Right lobe of liver (tissue), 4 donors: Measurements from ENCODE around the gene SF3A2.

Source experiments
- CTCF ChIP-seq, 4 donors: fragments of 200-600 bp in 3 of 4; fragments of 450-650 bp in 1 of 4; IDR thresholded peaks; one replicate each; pipeline versions ENCODE4 v1.5.1 to v1.8.0; 2016 to 2022; ENCODE audit warnings: antibody characterized with exemption in 4 of 4, mild to moderate bottlenecking in 2 of 4
- POLR2A ChIP-seq: fragments of 450-650 bp; IDR thresholded peaks from one replicate; pipeline ENCODE4 v1.6.1; 2017; ENCODE audit warnings: antibody characterized with exemption, mild to moderate bottlenecking
- donor health status: DM: no; HTN: no; CAD: no.
- donor health status: DM: no; HTN: no; CAD: no.
- donor health status: DM: no; HTN: yes; CAD: no.

DNA sequence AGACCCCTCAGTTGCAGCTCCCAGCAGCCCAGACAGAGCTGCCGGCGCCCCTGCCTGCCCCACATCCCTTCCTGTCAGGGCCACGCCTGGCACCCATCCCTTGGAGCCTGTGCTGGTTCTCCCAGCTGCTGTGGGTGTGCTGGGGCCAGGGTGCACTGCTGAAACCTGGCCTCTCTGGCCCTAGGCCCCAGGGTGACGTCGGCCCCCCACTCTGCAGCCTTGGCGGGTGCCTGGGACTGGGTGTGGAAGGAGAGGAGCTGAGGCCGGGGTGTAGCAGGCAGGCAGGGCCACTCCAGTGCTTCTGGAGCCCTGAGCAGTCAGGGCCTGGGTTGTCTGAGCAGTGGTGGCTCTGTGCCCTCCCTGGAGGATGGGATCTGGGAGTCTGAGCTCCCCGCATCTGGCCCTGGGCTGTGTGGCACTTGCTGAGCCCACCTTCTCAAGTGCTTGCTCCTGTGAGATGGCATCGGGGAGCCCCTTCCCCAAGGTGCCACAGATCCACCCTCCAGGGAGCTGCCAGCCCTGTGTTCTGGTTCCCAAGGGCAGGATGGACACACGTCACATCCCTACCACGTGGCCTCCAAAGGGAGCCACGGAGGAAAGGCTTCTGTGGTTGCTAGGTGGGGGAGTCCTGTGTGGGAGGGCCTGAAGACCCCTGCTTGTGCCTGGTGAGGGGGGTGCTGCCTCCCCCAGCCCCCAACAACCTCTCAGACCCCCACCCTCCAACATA is 5.7 kb upstream of the SF3A2 start:
- TF ChIP-seq CTCF (IDR thresholded peaks at IDR 0.05) (no peak), POLR2A (no peak)
